ENCODE results near the gene FGD2. TPM values are rescaled to one million over a fixed set of nuclear protein-coding genes. Genes with fewer than 3 reads are reported as not detected.

Gene FGD2
- polyA plus RNA-seq, 1 donor from 2014 or later = not detected

DNA sequence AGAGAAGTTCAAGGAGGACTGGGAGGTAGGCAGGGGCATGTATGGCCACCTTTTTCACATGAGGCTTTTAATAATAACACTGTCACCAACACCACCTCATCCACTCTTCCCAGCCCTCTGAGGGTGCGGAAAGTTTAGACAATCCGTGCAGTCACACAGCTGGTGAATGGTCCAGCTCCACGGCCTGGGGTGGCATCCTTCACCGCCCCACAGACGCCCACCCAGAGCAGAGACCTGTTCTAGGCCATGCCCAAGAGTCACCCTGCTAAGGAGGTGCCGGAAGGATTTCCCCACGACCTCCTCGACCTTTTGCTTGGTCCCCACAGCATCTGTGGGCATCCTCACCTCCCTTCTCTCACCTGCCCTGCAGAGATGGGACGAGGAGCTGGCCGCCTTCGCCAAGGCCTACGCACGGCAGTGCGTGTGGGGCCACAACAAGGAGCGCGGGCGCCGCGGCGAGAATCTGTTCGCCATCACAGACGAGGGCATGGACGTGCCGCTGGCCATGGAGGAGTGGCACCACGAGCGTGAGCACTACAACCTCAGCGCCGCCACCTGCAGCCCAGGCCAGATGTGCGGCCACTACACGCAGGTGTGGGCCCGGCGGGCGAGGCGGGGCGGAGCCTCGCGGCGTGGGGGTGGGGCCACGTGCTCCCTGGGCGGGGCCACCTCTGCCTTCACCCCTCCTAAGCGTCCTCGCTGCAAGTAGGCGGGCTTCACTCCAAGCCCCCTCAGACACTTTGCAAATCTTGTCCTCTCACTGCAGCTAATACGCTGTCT lies 46.5 kb upstream of the FGD2 start:
- H3K27me3 ChIP-seq (ENCODE audit: insufficient read depth, low read depth, low read length) = no peaks in the 10 kb centered on the region
- no peaks in the 10 kb centered on the region for H3K36me3 ChIP-seq (ENCODE audit: insufficient read depth, low read length)
- H3K79me2 ChIP-seq (replicated peaks; ENCODE audit: insufficient read depth, low read length) = no peaks in the 10 kb centered on the region
- H3K27ac ChIP-seq (ENCODE audit: low read length) = no peak overlapping the region
- H3F3A ChIP-seq (ENCODE audit: insufficient read depth, low read length, poor library complexity, severe bottlenecking) = no peaks in the 10 kb centered on the region
- no peak overlapping the region for H3K9ac ChIP-seq (ENCODE audit: low read length)
- H3K9me3 ChIP-seq (ENCODE audit: low read length) = no peaks in the 10 kb centered on the region
- H3K4me3 ChIP-seq (ENCODE audit: low read length) = no peak overlapping the region
- no peaks in the 10 kb centered on the region for H3K9me2 ChIP-seq (ENCODE audit: insufficient read depth, low read length)
- TF ChIP-seq, protein P1, sequence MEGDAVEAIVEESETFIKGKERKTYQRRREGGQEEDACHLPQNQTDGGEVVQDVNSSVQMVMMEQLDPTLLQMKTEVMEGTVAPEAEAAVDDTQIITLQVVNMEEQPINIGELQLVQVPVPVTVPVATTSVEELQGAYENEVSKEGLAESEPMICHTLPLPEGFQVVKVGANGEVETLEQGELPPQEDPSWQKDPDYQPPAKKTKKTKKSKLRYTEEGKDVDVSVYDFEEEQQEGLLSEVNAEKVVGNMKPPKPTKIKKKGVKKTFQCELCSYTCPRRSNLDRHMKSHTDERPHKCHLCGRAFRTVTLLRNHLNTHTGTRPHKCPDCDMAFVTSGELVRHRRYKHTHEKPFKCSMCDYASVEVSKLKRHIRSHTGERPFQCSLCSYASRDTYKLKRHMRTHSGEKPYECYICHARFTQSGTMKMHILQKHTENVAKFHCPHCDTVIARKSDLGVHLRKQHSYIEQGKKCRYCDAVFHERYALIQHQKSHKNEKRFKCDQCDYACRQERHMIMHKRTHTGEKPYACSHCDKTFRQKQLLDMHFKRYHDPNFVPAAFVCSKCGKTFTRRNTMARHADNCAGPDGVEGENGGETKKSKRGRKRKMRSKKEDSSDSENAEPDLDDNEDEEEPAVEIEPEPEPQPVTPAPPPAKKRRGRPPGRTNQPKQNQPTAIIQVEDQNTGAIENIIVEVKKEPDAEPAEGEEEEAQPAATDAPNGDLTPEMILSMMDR (IDR thresholded peaks at IDR 0.05; ENCODE audit: poor library complexity, severe bottlenecking) = no peak
- TF ChIP-seq, protein P2, sequence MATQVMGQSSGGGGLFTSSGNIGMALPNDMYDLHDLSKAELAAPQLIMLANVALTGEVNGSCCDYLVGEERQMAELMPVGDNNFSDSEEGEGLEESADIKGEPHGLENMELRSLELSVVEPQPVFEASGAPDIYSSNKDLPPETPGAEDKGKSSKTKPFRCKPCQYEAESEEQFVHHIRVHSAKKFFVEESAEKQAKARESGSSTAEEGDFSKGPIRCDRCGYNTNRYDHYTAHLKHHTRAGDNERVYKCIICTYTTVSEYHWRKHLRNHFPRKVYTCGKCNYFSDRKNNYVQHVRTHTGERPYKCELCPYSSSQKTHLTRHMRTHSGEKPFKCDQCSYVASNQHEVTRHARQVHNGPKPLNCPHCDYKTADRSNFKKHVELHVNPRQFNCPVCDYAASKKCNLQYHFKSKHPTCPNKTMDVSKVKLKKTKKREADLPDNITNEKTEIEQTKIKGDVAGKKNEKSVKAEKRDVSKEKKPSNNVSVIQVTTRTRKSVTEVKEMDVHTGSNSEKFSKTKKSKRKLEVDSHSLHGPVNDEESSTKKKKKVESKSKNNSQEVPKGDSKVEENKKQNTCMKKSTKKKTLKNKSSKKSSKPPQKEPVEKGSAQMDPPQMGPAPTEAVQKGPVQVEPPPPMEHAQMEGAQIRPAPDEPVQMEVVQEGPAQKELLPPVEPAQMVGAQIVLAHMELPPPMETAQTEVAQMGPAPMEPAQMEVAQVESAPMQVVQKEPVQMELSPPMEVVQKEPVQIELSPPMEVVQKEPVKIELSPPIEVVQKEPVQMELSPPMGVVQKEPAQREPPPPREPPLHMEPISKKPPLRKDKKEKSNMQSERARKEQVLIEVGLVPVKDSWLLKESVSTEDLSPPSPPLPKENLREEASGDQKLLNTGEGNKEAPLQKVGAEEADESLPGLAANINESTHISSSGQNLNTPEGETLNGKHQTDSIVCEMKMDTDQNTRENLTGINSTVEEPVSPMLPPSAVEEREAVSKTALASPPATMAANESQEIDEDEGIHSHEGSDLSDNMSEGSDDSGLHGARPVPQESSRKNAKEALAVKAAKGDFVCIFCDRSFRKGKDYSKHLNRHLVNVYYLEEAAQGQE (IDR thresholded peaks at IDR 0.05; ENCODE audit: borderline replicate concordance) = no peak
- no peak for TF ChIP-seq EP300 (conservative IDR thresholded peaks at IDR 0.05; ENCODE audit: poor library complexity, severe bottlenecking)
- no peak for TF ChIP-seq RAD21 (conservative IDR thresholded peaks at IDR 0.05)
- TF ChIP-seq TAF1 (IDR thresholded peaks at IDR 0.05; ENCODE audit: low read depth) = no peak
- TF ChIP-seq MXI1 (conservative IDR thresholded peaks at IDR 0.05; ENCODE audit: poor library complexity, severe bottlenecking) = no peak
- no peak for TF ChIP-seq POLR2AphosphoS5 (IDR thresholded peaks at IDR 0.05)
- no peak for TF ChIP-seq SMC3 (conservative IDR thresholded peaks at IDR 0.05; ENCODE audit: poor library complexity)
- no peak for TF ChIP-seq EZH2 (IDR thresholded peaks at IDR 0.05; ENCODE audit: borderline replicate concordance, insufficient read depth, low read length, poor library complexity, severe bottlenecking)
- no peaks in the 10 kb centered on the region for H4K20me1 ChIP-seq (ENCODE audit: insufficient read depth)
- H2AFZ ChIP-seq (ENCODE audit: low read depth, low read length) = no peak overlapping the region
- no peak overlapping the region for H3K4me2 ChIP-seq (ENCODE audit: low read length)

DNA sequence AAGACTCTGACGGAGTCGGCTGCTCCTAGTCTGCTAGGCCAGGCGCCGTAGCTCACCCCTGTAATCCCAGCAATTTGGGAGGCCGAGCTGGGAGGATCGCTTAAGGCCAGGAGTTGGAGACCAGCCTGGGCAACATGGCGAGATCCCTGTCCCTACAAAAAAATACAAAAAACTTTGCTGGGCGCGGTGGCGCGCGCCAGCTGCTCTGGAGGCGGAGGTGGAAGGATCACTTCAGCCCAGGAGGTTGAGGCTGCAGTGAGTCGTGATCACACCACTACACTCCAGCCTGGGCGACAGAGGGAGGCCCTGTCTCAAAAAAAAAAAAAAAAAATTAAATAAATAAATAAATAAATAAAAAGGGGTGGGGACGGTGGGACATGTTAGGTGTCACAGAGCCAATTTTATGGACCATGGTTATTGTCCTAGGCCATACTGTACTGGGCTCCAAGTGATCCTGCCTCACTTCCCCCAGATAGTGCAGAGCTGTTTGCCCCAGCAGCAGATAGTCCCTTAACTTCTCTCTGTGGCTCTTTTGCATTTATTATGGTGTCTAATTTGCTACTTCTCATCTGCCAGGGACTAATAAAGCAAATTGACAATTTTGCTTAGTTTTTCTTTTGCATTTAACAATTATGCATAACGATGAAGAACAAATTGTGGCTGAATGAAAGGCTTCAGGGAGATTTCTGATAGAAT lies 45.8 kb upstream of the FGD2 start:
- Histone ChIP-seq H3K9me3 (ENCODE audit: low read length) (no peaks in the 10 kb centered on the region), H3K4me3 (ENCODE audit: low read length) (no peak overlapping the region), H3K9me2 (ENCODE audit: insufficient read depth, low read length) (no peaks in the 10 kb centered on the region), H3K9ac (ENCODE audit: low read length) (no peak overlapping the region), H3K36me3 (ENCODE audit: insufficient read depth, low read length) (no peaks in the 10 kb centered on the region), H3K4me2 (ENCODE audit: low read length) (no peak overlapping the region), H3K27me3 (ENCODE audit: insufficient read depth, low read depth, low read length) (no peaks in the 10 kb centered on the region), H4K20me1 (ENCODE audit: insufficient read depth) (no peaks in the 10 kb centered on the region), H3K27ac (ENCODE audit: low read length) (no peak overlapping the region), H2AFZ (ENCODE audit: low read depth, low read length) (no peak overlapping the region), H3F3A (ENCODE audit: insufficient read depth, low read length, poor library complexity, severe bottlenecking) (no peaks in the 10 kb centered on the region), H3K79me2 (replicated peaks; ENCODE audit: insufficient read depth, low read length) (no peaks in the 10 kb centered on the region)
- TF ChIP-seq RAD21 (conservative IDR thresholded peaks at IDR 0.05) (no peak), MXI1 (conservative IDR thresholded peaks at IDR 0.05; ENCODE audit: poor library complexity, severe bottlenecking) (no peak), EZH2 (IDR thresholded peaks at IDR 0.05; ENCODE audit: borderline replicate concordance, insufficient read depth, low read length, poor library complexity, severe bottlenecking) (no peak), TAF1 (IDR thresholded peaks at IDR 0.05; ENCODE audit: low read depth) (no peak), SMC3 (conservative IDR thresholded peaks at IDR 0.05; ENCODE audit: poor library complexity) (no peak), EP300 (conservative IDR thresholded peaks at IDR 0.05; ENCODE audit: poor library complexity, severe bottlenecking) (no peak), POLR2AphosphoS5 (IDR thresholded peaks at IDR 0.05) (no peak)
- TF ChIP-seq, protein P2 (IDR thresholded peaks at IDR 0.05; ENCODE audit: borderline replicate concordance) = no peak

All from neural cell (in vitro differentiated cells).